Neutrophil (primary cell): ENCODE measurements around the gene KAT14.
"Not testable (repeated sequence)": the region's sequence is repeated elsewhere in the genome, so short reads cannot be mapped to it uniquely, and the experiment has no call there.

Experiments used
- H3K27ac ChIP-seq: fragments of 200-600 bp; sonication (generic); 2 replicates; pipeline ENCODE4 v1.5.1; 2016; ENCODE audit warnings: mild to moderate bottlenecking, moderate library complexity
- H3K27me3 ChIP-seq: fragments of 200-600 bp; sonication (generic); 2 replicates; pipeline ENCODE4 v1.6.0; 2016; ENCODE audit warnings: mild to moderate bottlenecking
- H3K36me3 ChIP-seq: fragments of 200-600 bp; sonication (generic); 2 replicates; pipeline ENCODE4 v1.5.1; 2017
- H3K4me1 ChIP-seq, 2 experiments: fragments of 200-600 bp in 1 of 2; sonication (generic) in 1 of 2; 1 replicate in 1 of 2; 2 replicates in 1 of 2; pipeline versions ENCODE4 v1.5.1 to v1.6.1; 2013 to 2016; ENCODE audit warnings: low read depth in 1 of 2, low read length in 1 of 2, mild to moderate bottlenecking in 1 of 2, moderate library complexity in 1 of 2; ENCODE audit not compliant: control insufficient read depth in 1 of 2, insufficient read depth in 1 of 2
- H3K4me3 ChIP-seq, 2 experiments: fragments of 200-600 bp in 1 of 2; sonication (generic) in 1 of 2; 1 replicate in 1 of 2; 2 replicates in 1 of 2; pipeline ENCODE4 v1.5.1; 2013 to 2016; ENCODE audit warnings: low read depth in 1 of 2, low read length in 1 of 2, mild to moderate bottlenecking in 1 of 2, moderate library complexity in 1 of 2
- H3K9me3 ChIP-seq: fragments of 200-600 bp; sonication (generic); 2 replicates; pipeline ENCODE4 v1.5.1; 2016
- CTCF ChIP-seq: fragments of 200-600 bp; sonication (generic); IDR thresholded peaks from 2 replicates; pipeline ENCODE4 v1.5.1; 2016; ENCODE audit warnings: antibody characterized with exemption

KAT14 gene

GRCh38 chr20:18225632-18226031 is 88.0 kb downstream of the KAT14 start:
- Histone ChIP-seq H3K9me3 (no peaks in the 10 kb centered on the region), H3K27ac (no peak overlapping the region), H3K27me3 (peaks cover 42% of the 10 kb centered on the region), H3K4me3 (no peak overlapping the region), H3K4me1 (no peaks in the 10 kb centered on the region), H3K36me3 (no peaks in the 10 kb centered on the region)
- TF ChIP-seq CTCF, result no peak

GRCh38 chr20:18226741-18227140 is 89.1 kb downstream of the KAT14 start:
- H3K4me1 ChIP-seq, H3K27ac ChIP-seq, H3K4me3 ChIP-seq, H3K36me3 ChIP-seq, H3K9me3 ChIP-seq: not testable (repeated sequence)
- peaks cover 35% of the 10 kb centered on the region for H3K27me3 ChIP-seq

GRCh38 chr20:18233408-18233943 is 95.8 kb downstream of the KAT14 start:
- Histone ChIP-seq H3K4me3 (no peak overlapping the region), H3K9me3 (no peaks in the 10 kb centered on the region), H3K27me3 (peaks cover 4% of the 10 kb centered on the region), H3K27ac (no peak overlapping the region), H3K4me1 (no peaks in the 10 kb centered on the region), H3K36me3 (no peaks in the 10 kb centered on the region)
- TF ChIP-seq CTCF, result no peak
